Liver (tissue), 3 donors: ENCODE results near the gene RXFP2.

Experiments used
- ATF3 ChIP-seq: IDR thresholded peaks from 2 replicates; pipeline ENCODE4 v1.6.1; 2016; ENCODE audit warnings: antibody characterized with exemption
- CTCF ChIP-seq: fragments of 150-350 bp; IDR thresholded peaks from 2 replicates; pipeline ENCODE4 v1.5.1; 2017; ENCODE audit warnings: improper control_type of control experiment, low read depth, low read length; ENCODE audit not compliant: missing input control
- GABPA ChIP-seq, 2 donors: IDR thresholded peaks in 1 of 2; conservative IDR thresholded peaks in 1 of 2; 2 replicates each; pipeline ENCODE4 v1.6.1; 2016; ENCODE audit warnings: antibody characterized with exemption in 2 of 2, mild to moderate bottlenecking in 1 of 2, moderate library complexity in 1 of 2
- RXRA ChIP-seq, 2 donors: IDR thresholded peaks; 2 replicates each; pipeline ENCODE4 v1.6.1; 2017 to 2018; ENCODE audit warnings: antibody characterized with exemption in 2 of 2, mild to moderate bottlenecking in 1 of 2
- donor health status: healthy.
- donor health status: healthy.

- no peak for TF ChIP-seq CTCF
- no peak for TF ChIP-seq RXRA (IDR thresholded peaks at IDR 0.05)
- no peak for TF ChIP-seq ATF3
- TF ChIP-seq GABPA (IDR thresholded peaks at IDR 0.05 in 1 of 2, conservative IDR thresholded peaks at IDR 0.05 in 1 of 2) = no peak
Observed at GRCh38 chr13:31747291-31747690, 8.0 kb downstream of the RXFP2 start.
